MM.1S (cell line): Measurements from ENCODE around the gene MCU.

Source experiments
- CTCF ChIP-seq: fragments of 300-600 bp; sonication (generic); IDR thresholded peaks from 2 replicates; pipeline ENCODE4 v1.5.1; 2016; ENCODE audit warnings: antibody characterized with exemption, low read length, mixed read lengths
- EZH2 ChIP-seq: fragments of 300-600 bp; sonication (generic); optimal IDR thresholded peaks from 2 replicates; pipeline ENCODE3; 2017; ENCODE audit warnings: low read depth, mild to moderate bottlenecking, antibody characterized with exemption, low read length, mixed read lengths
- EZH2phosphoT487 ChIP-seq: fragments of 300-600 bp; sonication (generic); IDR thresholded peaks from 2 replicates; pipeline ENCODE4 v1.6.1; 2018; ENCODE audit warnings: antibody characterized with exemption, low read length

DNA sequence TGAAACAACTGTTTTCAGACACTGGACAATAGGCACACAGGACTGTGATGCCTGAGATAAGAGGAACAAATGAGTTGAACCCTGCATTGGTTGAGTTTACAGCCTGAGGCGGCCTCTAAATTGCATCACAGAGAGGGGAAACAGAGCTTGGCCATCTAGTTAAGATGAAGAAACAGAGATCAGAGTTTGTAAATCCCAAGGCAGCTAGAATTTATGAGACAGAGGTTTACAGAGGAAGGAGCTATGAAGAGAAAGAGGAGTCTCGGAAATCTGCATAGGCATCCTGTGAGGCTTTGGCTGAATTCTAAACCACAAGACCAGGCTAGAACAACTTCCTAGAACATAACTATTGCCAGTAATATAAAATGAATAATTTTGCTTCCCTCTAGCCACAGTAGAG, 160.6 kb downstream of the MCU start:
- TF ChIP-seq CTCF (no peak), EZH2 (no peak), EZH2phosphoT487 (no peak)
